Ishikawa (cell line): ENCODE results near the gene SSR3.

ENCODE experiments used
- CEBPB ChIP-seq: IDR thresholded peaks from 2 replicates; pipeline ENCODE4 v1.6.1; 2012
- CREB1 ChIP-seq: IDR thresholded peaks from 2 replicates; pipeline ENCODE4 v1.6.1; 2012; ENCODE audit warnings: low read depth
- EP300 ChIP-seq: IDR thresholded peaks from 2 replicates; pipeline ENCODE4 v1.6.1; 2012; ENCODE audit warnings: borderline replicate concordance
- FOXM1 ChIP-seq: IDR thresholded peaks from 2 replicates; pipeline ENCODE4 v1.6.1; 2012; ENCODE audit warnings: low read depth, borderline replicate concordance
- MAX ChIP-seq: IDR thresholded peaks from 2 replicates; pipeline ENCODE4 v1.6.1; 2012
- NFIC ChIP-seq: IDR thresholded peaks from 2 replicates; pipeline ENCODE4 v1.6.1; 2012
- RAD21 ChIP-seq: IDR thresholded peaks from 2 replicates; pipeline ENCODE4 v1.6.1; 2012; ENCODE audit warnings: low read depth
- TAF1 ChIP-seq: IDR thresholded peaks from 2 replicates; pipeline ENCODE4 v1.6.1; 2012; ENCODE audit warnings: low read depth, mild to moderate bottlenecking
- TEAD4 ChIP-seq: IDR thresholded peaks from 2 replicates; pipeline ENCODE4 v1.6.1; 2012
- YY1 ChIP-seq: IDR thresholded peaks from 2 replicates; pipeline ENCODE4 v1.6.1; 2012; ENCODE audit warnings: low read depth
- ZBTB7A ChIP-seq: IDR thresholded peaks from 2 replicates; pipeline ENCODE4 v1.6.1; 2012; ENCODE audit warnings: low read depth
- TF ChIP-seq, protein P1 (sequence below): IDR thresholded peaks from 2 replicates; pipeline ENCODE4 v1.6.1; 2012; ENCODE audit warnings: low read depth, mild to moderate bottlenecking
- TF ChIP-seq, protein P2 (sequence below): IDR thresholded peaks from 2 replicates; pipeline ENCODE4 v1.6.1; 2012

- TF ChIP-seq, protein P1, sequence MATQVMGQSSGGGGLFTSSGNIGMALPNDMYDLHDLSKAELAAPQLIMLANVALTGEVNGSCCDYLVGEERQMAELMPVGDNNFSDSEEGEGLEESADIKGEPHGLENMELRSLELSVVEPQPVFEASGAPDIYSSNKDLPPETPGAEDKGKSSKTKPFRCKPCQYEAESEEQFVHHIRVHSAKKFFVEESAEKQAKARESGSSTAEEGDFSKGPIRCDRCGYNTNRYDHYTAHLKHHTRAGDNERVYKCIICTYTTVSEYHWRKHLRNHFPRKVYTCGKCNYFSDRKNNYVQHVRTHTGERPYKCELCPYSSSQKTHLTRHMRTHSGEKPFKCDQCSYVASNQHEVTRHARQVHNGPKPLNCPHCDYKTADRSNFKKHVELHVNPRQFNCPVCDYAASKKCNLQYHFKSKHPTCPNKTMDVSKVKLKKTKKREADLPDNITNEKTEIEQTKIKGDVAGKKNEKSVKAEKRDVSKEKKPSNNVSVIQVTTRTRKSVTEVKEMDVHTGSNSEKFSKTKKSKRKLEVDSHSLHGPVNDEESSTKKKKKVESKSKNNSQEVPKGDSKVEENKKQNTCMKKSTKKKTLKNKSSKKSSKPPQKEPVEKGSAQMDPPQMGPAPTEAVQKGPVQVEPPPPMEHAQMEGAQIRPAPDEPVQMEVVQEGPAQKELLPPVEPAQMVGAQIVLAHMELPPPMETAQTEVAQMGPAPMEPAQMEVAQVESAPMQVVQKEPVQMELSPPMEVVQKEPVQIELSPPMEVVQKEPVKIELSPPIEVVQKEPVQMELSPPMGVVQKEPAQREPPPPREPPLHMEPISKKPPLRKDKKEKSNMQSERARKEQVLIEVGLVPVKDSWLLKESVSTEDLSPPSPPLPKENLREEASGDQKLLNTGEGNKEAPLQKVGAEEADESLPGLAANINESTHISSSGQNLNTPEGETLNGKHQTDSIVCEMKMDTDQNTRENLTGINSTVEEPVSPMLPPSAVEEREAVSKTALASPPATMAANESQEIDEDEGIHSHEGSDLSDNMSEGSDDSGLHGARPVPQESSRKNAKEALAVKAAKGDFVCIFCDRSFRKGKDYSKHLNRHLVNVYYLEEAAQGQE: no peak
- TF ChIP-seq CREB1: no peak
- no peak for TF ChIP-seq ZBTB7A
- no peak for TF ChIP-seq TAF1
- TF ChIP-seq RAD21: no peak
- TF ChIP-seq FOXM1: no peak
- no peak for TF ChIP-seq MAX
- no peak for TF ChIP-seq YY1
- TF ChIP-seq, protein P2, sequence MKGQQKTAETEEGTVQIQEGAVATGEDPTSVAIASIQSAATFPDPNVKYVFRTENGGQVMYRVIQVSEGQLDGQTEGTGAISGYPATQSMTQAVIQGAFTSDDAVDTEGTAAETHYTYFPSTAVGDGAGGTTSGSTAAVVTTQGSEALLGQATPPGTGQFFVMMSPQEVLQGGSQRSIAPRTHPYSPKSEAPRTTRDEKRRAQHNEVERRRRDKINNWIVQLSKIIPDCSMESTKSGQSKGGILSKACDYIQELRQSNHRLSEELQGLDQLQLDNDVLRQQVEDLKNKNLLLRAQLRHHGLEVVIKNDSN: no peak
- no peak for TF ChIP-seq CEBPB
- no peak for TF ChIP-seq NFIC
- TF ChIP-seq EP300: no peak
- no peak for TF ChIP-seq TEAD4
Measured at GRCh38 chr3:156513619-156514018, 41.3 kb downstream of the SSR3 start.
